Kidney epithelial cell (primary cell): ENCODE data around the gene DRAP1. TPM values are rescaled to one million over a fixed set of nuclear protein-coding genes. Genes with fewer than 3 reads are reported as not detected.

Source experiments
- DNase-seq: peaks from one replicate; pipeline ENCODE4 v3.0.0-alpha.2; 2010; ENCODE audit warnings: low read depth
- H3K27me3 ChIP-seq: 2 replicates; pipeline ENCODE4 v1.6.0; 2011; ENCODE audit warnings: low read length; ENCODE audit not compliant: control insufficient read depth, insufficient read depth
- H3K36me3 ChIP-seq: 2 replicates; pipeline ENCODE4 v1.5.1; 2011; ENCODE audit warnings: low read length; ENCODE audit not compliant: control insufficient read depth, insufficient read depth
- H3K4me3 ChIP-seq: 2 replicates; pipeline ENCODE4 v1.5.1; 2011; ENCODE audit warnings: low read depth, mild to moderate bottlenecking, control low read depth, low read length
- CTCF ChIP-seq: IDR thresholded peaks from 2 replicates; pipeline ENCODE4 v1.5.1; 2011; ENCODE audit warnings: mild to moderate bottlenecking, moderate library complexity, low read length, control low read depth, inconsistent platforms; ENCODE audit not compliant: insufficient read depth, poor library complexity, severe bottlenecking
- total RNA-seq: library from RNA; depleted of rRNA; stranded (reverse); fragments of >200 nt; gene quantifications from 2 replicates; pipeline ENCODE4 v1.2.3, GENCODE V29; 2015

Gene DRAP1
- total RNA-seq, 1 donor from 2014 or later, result 141 TPM

GRCh38 chr11:65896034-65896999, 22.9 kb upstream of the DRAP1 start:
- no peaks in the 10 kb centered on the region for H3K36me3 ChIP-seq
- DNase-seq, result no peak
- H3K4me3 ChIP-seq, result no peak overlapping the region
- H3K27me3 ChIP-seq, result no peaks in the 10 kb centered on the region
- no peak for TF ChIP-seq CTCF

DNA sequence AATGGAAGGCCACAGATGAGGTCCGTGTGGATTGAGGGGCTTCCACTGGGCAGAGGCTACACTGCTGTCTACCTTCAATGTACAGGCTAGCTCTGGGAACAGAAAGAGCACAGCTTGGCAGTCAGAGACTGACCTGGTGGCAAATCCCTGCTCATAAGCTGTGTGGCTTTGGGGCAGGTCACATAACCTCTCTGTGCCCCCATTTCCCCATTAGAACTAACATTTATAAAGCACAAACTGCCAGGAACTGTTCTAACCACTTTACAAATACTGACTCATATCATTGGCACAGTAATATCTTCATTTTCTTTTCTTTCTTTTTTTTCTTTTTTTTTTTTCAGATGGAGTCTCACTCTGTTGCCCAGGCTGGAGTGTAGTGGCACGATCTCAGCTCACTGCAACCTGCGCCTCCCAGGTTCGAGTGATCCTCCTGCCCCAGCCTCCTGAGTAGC, 22.2 kb upstream of the DRAP1 start:
- no peak overlapping the region for H3K4me3 ChIP-seq
- no peak for TF ChIP-seq CTCF
- no peaks in the 10 kb centered on the region for H3K36me3 ChIP-seq
- DNase-seq, result no peak
- no peaks in the 10 kb centered on the region for H3K27me3 ChIP-seq

DNA sequence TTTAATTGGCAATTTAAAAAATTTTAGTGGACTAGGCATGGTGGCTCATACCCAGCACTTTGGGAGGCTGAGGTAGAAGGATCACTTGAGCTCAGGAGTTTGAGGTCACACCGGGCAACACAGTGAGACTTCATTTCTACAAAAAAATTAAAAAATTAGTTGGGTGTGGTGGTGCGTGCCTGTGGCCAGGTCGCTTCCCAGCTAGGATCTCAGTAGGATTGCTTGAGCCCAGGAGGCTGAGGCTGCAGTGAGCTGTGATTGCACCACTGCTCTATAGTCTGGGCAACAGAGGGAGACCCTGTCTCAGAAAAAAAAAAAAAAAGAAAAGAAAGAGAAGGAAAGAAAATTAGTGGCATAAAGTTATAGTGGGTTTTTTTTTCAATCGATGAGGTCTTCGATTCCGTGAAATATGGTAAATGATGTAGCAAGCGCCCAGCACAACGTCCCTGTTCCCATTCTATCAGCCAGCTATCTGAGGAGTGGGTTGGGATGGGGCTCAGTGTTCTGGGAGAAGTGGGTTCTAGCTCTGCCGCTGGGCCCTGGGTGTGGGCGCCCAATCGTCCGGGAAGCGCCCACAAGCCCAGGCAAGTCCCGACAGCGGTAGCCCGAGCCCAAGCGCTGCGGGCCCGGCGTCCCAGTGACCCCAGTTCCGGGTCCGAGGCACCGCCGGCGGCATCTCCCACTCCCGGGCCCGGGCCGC, 20.4 kb upstream of the DRAP1 start:
- H3K4me3 ChIP-seq, result peak overlapping the region; percentile 92
- no peak for DNase-seq
- H3K36me3 ChIP-seq, result no peaks in the 10 kb centered on the region
- H3K27me3 ChIP-seq, result no peaks in the 10 kb centered on the region
- TF ChIP-seq CTCF, result no peak

DNA sequence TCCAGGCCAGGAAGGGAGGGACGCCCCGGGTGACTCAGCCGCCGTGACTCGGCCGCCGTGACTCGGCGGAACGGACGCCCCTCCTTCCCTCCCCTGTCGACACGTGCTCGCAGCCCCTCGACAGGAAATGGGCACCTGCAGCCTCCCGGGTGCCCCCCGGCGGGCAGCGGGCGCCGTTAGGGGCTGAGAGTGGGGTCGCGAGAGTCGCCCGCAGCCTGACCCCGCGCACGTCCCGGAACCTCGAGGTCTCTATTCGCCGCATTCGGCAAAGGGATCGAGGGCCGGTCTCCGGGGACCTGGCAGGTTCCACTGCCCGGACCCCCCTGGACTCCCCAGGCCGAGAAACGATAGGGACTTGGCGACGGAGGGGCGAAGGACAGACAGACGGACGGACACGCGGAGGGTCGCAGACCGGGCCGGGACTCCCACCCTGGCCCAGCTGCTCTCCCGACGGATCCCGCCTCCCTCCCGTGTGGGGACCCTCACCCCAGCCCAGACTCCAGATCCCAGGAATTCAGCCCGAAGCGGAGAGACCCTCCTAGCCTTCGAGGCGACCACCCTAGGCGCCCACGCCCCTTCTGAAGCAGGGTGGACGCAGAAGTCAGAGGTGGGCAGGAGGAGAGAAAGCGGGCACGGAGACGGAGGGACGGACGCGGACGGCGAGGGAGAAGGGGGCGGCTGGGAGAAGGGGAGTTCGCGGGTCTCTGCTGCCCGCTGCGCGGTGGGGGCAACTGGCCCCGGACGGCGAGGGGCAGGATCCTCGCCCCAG, 19.7 kb upstream of the DRAP1 start:
- H3K27me3 ChIP-seq, result no peaks in the 10 kb centered on the region
- no peak for DNase-seq
- no peaks in the 10 kb centered on the region for H3K36me3 ChIP-seq
- peak; percentile 23 for TF ChIP-seq CTCF
- peak overlapping the region; percentile 92 for H3K4me3 ChIP-seq

- TF ChIP-seq CTCF, result no peak
- Histone ChIP-seq H3K36me3 (no peaks in the 10 kb centered on the region), H3K4me3 (peak within 1 kb of the TSS; percentile 92), H3K27me3 (no peaks in the 10 kb centered on the region)
- DNase-seq, result peak; percentile 73
These were observed 18.9 kb upstream of the DRAP1 start, which contains the start of gene FOSL1 for GRCh38 chr11:65900125-65900898. Gene FOSL1 (minus strand): TSS chr11:65900388. CDS start chr11:65900339, 49 bp downstream.
